Measurements from ENCODE around the gene SMNDC1.
"Not testable (repeated sequence)": the region's sequence is repeated elsewhere in the genome, so short reads cannot be mapped to it uniquely, and the experiment has no call there.

SMNDC1 gene

GRCh38 chr10:110336111-110336721 is 31.5 kb upstream of the SMNDC1 start:
- Histone ChIP-seq H3K36me3 (no peaks in the 10 kb centered on the region), H3K27ac (no peak overlapping the region), H3K4me3 (no peak overlapping the region), H3K4me1 (peaks cover 0 to 10% (median 2%) of the 10 kb centered on the region in 4 donors), H3K27me3 (no peaks in the 10 kb centered on the region), H3K9me3 (peaks cover 0 to 7% (median 5%) of the 10 kb centered on the region in 3 donors)
- intact Hi-C loops (cut with DNase I; ENCODE audit: low total_unique reads) = no loop called here
- TF ChIP-seq CTCF (IDR thresholded peaks at IDR 0.05) = no peak
- DNase-seq = no peak

GRCh38 chr10:110335314-110336064 is 30.8 kb upstream of the SMNDC1 start:
- H3K27me3 ChIP-seq = no peaks in the 10 kb centered on the region
- no peak for DNase-seq
- no peaks in the 10 kb centered on the region for H3K36me3 ChIP-seq
- H3K4me3 ChIP-seq = no peak overlapping the region
- H3K27ac ChIP-seq = no peak overlapping the region
- peaks cover 0 to 10% (median 2%) of the 10 kb centered on the region in 4 donors for H3K4me1 ChIP-seq
- intact Hi-C loops (cut with DNase I; ENCODE audit: low total_unique reads) = no loop called here
- H3K9me3 ChIP-seq = peaks cover 0 to 13% (median 12%) of the 10 kb centered on the region in 3 donors
- TF ChIP-seq CTCF (IDR thresholded peaks at IDR 0.05) = no peak

GRCh38 chr10:110334061-110334656 is 29.4 kb upstream of the SMNDC1 start:
- H3K9me3 ChIP-seq = peaks cover 0 to 18% (median 17%) of the 10 kb centered on the region in 3 donors
- intact Hi-C loops (cut with DNase I; ENCODE audit: low total_unique reads) = no loop called here
- TF ChIP-seq CTCF (IDR thresholded peaks at IDR 0.05) = no peak

GRCh38 chr10:110331226-110331795 is 26.6 kb upstream of the SMNDC1 start:
- H3K27me3 ChIP-seq; DNase-seq; H3K4me3 ChIP-seq; H3K4me1 ChIP-seq; H3K27ac ChIP-seq; intact Hi-C loops (cut with DNase I; ENCODE audit: low total_unique reads); H3K36me3 ChIP-seq: not testable (repeated sequence)
- peaks cover 0 to 18% (median 17%) of the 10 kb centered on the region in 3 donors for H3K9me3 ChIP-seq

More at GRCh38 chr10:110334061-110334656, 29.4 kb upstream of the SMNDC1 start:
- peaks cover 0 to 10% (median 2%) of the 10 kb centered on the region in 4 donors for H3K4me1 ChIP-seq
- DNase-seq = no peak
- no peak overlapping the region for H3K4me3 ChIP-seq
- no peaks in the 10 kb centered on the region for H3K36me3 ChIP-seq
- H3K27me3 ChIP-seq = no peaks in the 10 kb centered on the region
- H3K27ac ChIP-seq = no peak overlapping the region

GRCh38 chr10:110330675-110331074 is 26.0 kb upstream of the SMNDC1 start:
- H3K4me1 ChIP-seq = peaks cover 0 to under 1% (median 0%) of the 10 kb centered on the region in 4 donors
- H3K27ac ChIP-seq = no peak overlapping the region
- no peak overlapping the region for H3K4me3 ChIP-seq
- intact Hi-C loops (cut with DNase I; ENCODE audit: low total_unique reads) = no loop called here
- no peak for DNase-seq
- H3K9me3 ChIP-seq = peaks cover 0 to 18% (median 17%) of the 10 kb centered on the region in 3 donors
- TF ChIP-seq CTCF (IDR thresholded peaks at IDR 0.05) = no peak
- H3K36me3 ChIP-seq = no peaks in the 10 kb centered on the region
- no peaks in the 10 kb centered on the region for H3K27me3 ChIP-seq
